ES-I3 (cell line): ENCODE measurements around the gene RYR2.

ENCODE experiments used
- H3K36me3 ChIP-seq: 2 replicates; pipeline ENCODE4 v1.6.1; 2013; ENCODE audit warnings: mild to moderate bottlenecking, low read length, control low read depth, moderate library complexity; ENCODE audit not compliant: insufficient read depth
- H3K4me1 ChIP-seq: 2 replicates; pipeline ENCODE4 v1.6.1; 2013; ENCODE audit warnings: mild to moderate bottlenecking, control low read depth, low read length; ENCODE audit not compliant: insufficient read depth
- H3K9ac ChIP-seq: 2 replicates; pipeline ENCODE4 v1.6.1; 2013; ENCODE audit warnings: low read depth, mild to moderate bottlenecking, low read length, moderate library complexity
- H3K9me3 ChIP-seq: 2 replicates; pipeline ENCODE4 v1.6.1; 2013; ENCODE audit warnings: mild to moderate bottlenecking, low read length, moderate library complexity; ENCODE audit not compliant: control insufficient read depth, insufficient read depth

RYR2 gene

DNA sequence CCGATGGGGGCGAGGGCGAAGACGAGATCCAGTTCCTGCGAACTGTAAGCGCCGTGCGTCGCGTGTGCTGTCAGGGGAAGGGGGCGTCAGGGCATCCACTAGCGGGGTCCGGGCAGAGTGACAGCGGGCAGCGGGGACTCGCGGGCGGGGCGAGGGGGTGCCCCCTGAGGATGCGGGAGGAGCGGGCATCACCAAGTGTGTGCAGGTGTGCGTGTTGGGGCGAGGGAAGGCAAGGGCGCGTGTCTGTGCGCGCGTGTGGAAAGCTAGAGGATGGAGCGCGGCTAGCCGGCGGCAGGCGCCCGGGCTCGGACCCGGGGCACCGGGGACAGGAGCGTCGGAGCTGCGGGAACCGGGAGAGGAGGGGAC is 525 bp downstream of the RYR2 start:
- H3K9ac ChIP-seq: peak overlapping the region; percentile 60; the same call in 1 of the 2 replicates
- H3K4me1 ChIP-seq: peaks cover 20% of the 10 kb centered on the region
- H3K9me3 ChIP-seq: no peaks in the 10 kb centered on the region
- H3K36me3 ChIP-seq: no peaks in the 10 kb centered on the region

DNA sequence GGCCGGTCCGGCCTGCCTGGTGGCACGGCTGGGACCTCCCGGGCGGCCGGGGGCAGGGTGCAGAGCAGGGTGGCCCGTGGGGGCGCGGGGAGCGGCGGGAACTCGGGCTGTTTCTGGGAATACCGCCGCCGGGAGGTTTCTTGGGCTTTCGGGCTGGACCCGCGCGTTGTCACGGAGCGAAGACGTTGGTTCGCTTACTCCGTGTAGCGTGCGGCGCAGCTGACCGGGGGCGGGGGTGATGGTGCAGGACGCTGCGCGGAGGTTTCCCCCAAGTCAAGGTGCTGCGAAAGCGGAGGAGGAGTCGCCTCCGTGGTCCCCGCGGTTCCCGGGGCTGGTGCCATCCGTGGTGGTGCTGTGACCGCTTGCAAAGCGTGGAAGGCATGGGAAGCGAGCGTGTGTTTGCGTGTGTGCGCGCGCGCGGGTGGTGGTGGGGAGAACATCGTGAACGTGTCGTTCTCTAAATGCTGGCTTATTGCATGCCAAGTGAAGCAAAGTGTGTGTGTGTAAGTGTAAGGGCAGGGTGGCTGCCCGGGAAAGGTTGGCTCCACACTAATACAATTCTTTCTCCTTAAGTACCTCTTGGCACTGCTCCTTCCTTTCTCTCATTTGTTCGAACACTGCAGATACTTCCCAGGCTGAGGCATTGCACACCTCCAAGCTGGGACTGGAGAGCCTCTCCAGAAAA is 1.1 kb downstream of the RYR2 start:
- Histone ChIP-seq H3K36me3 (no peaks in the 10 kb centered on the region), H3K9ac (peak overlapping the region; percentile 60; the same call in 1 of the 2 replicates), H3K9me3 (no peaks in the 10 kb centered on the region), H3K4me1 (peaks cover 20% of the 10 kb centered on the region)

DNA sequence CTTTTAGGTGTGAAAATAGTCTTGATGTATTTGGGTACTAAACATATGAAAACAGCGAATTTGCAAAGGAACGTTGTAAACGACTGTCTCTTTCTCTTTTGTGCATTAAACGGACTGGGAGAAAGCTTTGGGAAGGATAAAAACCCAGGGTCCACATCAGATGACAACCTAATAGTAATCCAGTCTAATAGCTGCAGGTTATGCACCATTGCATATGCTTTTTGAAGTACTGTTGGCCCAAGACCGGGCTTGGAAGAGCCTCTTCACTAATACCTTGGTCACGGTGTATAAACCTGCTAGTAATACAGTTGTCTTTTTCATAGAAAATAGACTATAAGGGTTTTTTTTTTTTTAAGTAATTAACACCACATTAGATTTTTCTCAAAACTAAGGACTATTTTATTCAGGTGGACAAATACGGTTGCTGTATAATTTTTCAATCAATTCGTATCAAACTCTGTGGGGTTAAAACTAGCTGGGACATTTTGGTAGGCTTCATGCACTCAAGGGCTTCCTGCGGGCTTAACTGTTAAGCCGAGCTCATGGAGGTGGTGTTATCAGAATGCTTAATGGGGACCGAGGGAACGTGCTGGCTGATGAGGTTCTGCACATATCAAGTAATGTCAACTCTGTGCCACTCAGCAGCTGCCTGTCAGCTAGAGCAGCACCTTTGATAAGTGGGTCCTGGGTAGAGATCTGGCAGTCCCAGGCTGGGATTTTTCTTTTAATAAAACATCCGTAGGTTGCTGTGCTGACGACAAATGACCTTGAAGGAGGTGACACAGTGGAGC is 2.1 kb downstream of the RYR2 start:
- no peaks in the 10 kb centered on the region for H3K9me3 ChIP-seq
- no peaks in the 10 kb centered on the region for H3K36me3 ChIP-seq
- H3K9ac ChIP-seq: peak overlapping the region; percentile 60; the same call in 1 of the 2 replicates
- peaks cover 20% of the 10 kb centered on the region for H3K4me1 ChIP-seq

DNA sequence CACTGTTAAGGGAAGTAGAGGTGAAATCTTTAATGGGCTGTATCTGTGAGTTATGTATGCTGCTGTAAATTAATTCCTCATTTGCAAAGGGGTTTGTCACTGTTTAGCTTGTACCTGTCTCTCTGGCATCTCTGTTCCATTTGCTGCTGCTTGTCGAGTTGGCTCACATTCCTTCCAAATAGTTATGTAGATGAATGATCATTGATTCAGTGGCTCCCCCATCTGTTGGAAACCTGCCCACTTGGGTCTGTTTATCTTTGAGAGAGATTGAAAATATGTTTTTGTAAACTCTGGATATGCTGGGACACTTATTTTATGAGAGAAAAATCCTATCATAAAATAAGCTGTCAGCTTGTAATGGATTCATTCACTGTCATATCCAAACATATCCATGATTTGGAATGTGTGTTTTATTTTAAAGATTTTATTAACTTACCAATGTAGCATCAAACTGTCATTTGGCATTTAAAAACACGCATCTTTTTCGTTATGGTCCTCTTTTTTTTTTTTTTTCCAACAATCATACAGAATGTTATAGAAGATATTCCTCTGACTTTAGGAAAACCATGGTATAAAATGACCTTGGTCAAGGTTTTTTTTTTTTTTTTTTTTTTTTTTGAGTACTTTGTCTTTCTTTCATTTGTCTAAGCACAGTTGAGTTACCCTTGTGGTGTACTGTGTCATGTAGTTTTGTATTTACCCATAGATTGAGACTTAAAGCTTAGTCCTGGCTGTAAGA is 3.5 kb downstream of the RYR2 start:
- Histone ChIP-seq H3K36me3 (no peaks in the 10 kb centered on the region), H3K4me1 (peaks cover 20% of the 10 kb centered on the region), H3K9me3 (no peaks in the 10 kb centered on the region), H3K9ac (no peak overlapping the region)

DNA sequence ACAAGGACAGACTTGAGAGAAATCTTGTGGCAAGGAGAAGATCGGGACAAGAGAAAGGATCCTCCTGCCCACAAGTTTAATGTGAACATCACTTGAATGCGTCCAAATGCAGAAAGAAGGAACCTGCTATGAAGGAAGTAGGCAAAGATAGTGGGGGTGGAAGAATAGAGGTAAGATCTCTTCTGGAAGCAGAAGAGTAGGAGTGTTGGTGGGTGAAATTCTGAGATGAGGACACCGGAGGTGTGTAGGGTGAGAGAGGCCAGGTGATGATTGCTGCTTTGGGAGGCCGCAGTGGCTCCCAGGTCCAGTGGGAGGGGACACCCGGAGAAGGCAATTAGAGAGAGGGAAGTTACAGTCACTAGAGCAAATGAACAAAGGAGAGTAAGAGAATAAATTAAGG is 6.8 kb downstream of the RYR2 start:
- no peaks in the 10 kb centered on the region for H3K36me3 ChIP-seq
- peaks cover 20% of the 10 kb centered on the region for H3K4me1 ChIP-seq
- no peaks in the 10 kb centered on the region for H3K9me3 ChIP-seq
- no peak overlapping the region for H3K9ac ChIP-seq

DNA sequence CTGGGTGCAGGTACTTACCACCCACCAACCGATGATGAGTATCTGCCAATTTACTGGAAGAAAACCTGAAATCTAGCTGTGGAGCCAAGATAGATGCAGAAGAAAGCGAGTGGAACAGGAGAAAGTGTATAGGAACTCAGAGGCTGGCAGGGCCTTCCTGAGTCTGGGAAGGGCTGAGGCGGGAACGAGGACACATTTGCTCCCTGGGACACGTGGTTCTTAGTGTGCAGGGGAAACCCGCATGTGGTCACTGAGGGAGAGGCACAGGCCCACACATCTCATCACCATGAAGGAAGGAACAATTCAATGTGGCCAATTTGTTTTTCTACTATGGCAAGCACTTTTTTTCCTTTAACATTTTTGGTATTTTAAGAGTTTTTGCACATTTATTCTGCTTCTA is 8.2 kb downstream of the RYR2 start:
- Histone ChIP-seq H3K4me1 (peaks cover 16% of the 10 kb centered on the region; the same call in 1 of the 2 replicates), H3K9me3 (no peaks in the 10 kb centered on the region), H3K36me3 (no peaks in the 10 kb centered on the region), H3K9ac (no peak overlapping the region)

DNA sequence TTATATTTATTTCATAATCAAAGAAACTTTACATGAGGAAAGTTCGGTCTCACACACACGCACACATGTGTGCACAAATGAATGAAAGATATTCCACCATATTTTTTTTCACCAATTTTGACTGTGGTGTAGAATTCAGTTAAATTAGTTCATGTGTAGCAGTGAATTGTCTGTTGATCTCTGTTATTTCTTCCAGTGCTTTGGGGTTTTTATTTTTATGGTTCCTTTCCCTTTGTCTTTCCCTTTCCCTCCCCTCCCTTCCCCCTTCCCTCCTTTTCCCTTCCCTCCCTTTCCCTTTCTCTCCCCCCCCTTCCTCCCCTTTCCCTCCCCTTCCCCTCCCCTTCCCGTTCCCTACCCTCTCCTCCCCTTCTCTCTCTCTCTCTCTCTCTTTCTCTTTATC is 8.9 kb downstream of the RYR2 start:
- H3K9ac ChIP-seq: no peak overlapping the region
- no peaks in the 10 kb centered on the region for H3K9me3 ChIP-seq
- peaks cover 9% of the 10 kb centered on the region; the same call in 1 of the 2 replicates for H3K4me1 ChIP-seq
- H3K36me3 ChIP-seq: no peaks in the 10 kb centered on the region

DNA sequence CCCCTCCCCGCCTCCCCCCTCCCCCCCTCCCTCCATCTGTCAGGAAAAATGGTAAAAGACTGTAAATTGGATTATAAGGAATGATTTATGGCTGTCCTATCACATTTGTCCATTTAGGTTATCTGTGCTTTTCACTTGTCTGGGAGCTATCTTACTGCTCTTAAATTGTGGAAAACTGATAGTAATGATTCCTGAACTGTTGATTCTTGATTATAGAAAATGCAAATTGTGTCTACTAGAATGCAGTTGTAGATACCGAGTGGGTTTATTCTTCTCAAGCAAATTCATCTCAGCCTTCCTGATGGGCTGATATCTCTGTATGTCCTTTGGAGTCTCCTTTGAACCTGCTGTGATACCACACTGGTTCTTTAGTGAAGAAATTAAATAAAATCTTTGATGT is 12.3 kb downstream of the RYR2 start:
- no peak overlapping the region for H3K9ac ChIP-seq
- H3K4me1 ChIP-seq: no peaks in the 10 kb centered on the region
- H3K9me3 ChIP-seq: no peaks in the 10 kb centered on the region
- no peaks in the 10 kb centered on the region for H3K36me3 ChIP-seq

DNA sequence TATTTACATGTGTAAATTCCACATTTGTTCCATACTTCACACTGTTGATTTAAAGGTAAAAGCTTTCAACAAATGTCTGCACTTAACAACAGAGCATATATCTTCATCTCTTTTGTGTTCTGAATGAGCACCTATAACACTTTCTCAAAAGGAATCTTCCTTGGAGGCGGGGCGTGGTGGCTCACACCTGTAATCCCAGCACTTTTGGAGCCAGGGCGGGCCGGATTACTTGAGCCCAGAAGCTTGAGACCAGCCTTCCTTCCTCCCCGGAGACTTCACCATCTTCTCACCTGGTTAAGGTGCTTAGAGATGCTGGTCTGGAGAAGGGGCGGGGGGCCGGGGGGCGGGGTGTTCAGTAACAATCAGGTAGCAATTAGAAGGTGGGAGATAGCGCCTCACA is 16.5 kb downstream of the RYR2 start:
- Histone ChIP-seq H3K9ac (no peak overlapping the region), H3K9me3 (no peaks in the 10 kb centered on the region), H3K4me1 (no peaks in the 10 kb centered on the region), H3K36me3 (no peaks in the 10 kb centered on the region)

DNA sequence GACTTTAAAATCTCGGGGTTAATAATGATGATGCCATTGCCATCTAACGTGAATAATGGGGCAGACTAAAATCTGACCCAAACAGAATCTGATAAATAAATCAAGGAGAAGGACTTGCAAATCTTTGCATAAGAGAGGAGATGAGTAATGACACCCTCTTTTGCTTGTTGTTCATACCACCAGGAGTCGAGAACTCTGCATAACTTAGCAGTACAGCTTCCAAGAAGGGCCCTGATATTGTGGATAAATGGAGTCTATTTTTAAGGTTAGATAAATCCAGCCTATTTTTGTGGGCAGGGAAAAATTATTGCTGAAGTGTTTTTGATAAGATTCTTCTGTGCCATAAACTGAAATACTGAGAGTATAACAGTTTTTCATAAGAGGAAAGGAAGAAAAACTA is 17.3 kb downstream of the RYR2 start:
- no peaks in the 10 kb centered on the region for H3K36me3 ChIP-seq

DNA sequence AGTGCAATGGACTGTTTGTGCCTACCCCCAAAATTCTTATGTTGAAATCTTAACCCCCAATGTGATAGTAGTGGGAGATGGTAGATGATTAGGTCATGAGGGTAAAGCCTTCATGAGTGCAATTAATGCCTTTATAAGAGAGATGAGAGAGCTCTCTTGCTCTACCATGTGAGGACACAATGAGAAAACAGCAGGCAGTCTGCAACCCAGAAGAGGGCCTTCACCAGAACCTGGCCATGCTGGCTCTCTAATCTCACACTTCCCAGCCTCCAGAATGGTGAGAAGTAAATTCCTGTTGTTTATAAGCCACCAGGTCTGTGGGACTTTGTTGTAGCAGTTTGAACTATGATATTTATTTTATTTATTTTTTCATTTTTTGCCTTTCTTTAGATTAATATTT is 21.0 kb downstream of the RYR2 start:
- Histone ChIP-seq H3K9ac (no peak overlapping the region), H3K36me3 (no peaks in the 10 kb centered on the region), H3K9me3 (no peaks in the 10 kb centered on the region), H3K4me1 (no peaks in the 10 kb centered on the region)

More for the DNA sequence above, 17.3 kb downstream of the RYR2 start:
- H3K9ac ChIP-seq: no peak overlapping the region
- no peaks in the 10 kb centered on the region for H3K4me1 ChIP-seq
- no peaks in the 10 kb centered on the region for H3K9me3 ChIP-seq

DNA sequence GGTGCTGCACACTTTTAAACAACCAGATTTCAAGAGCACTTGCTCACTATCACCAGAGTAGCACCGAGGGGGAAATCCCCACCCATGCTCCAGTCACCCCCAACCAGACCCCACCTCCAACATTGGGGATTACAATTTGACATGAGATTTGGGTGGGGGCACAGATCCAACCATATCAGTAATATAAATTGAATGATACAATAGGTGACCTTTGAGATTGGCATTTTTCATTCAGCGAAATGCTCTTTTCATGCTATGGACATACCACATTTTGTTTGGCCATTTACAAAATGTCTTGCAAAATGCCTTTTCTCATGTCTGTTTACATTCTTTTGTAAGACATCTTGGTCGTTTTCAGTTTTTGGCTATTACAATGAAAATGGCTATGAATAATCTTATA is 23.9 kb downstream of the RYR2 start:
- no peaks in the 10 kb centered on the region for H3K36me3 ChIP-seq
- H3K9me3 ChIP-seq: no peaks in the 10 kb centered on the region
- H3K4me1 ChIP-seq: no peaks in the 10 kb centered on the region
- H3K9ac ChIP-seq: no peak overlapping the region

DNA sequence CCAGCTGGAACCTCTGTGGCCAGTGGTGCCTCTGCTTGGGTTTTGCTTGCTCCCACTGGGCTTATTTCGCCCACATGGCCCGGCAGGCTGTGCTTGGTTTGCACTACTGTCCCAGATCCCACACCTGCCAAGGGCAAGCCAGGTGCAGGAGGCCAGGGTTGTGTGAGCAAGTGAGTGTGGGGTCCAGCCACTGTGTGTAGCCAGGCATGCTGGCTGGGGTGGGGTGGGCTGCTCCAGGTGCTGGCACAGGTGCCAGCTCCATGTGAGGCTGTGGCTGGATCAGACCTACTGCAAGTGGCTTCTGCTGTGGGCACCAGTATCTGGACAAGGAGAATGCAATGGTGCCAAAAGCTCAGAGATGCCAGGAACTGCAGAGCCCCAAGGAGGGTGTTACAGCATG is 28.5 kb downstream of the RYR2 start:
- Histone ChIP-seq H3K9me3 (no peaks in the 10 kb centered on the region), H3K4me1 (0 out of 2 replicates have a peak, but pooled peaks cover 4% of the 10 kb centered on the region), H3K9ac (no peak overlapping the region), H3K36me3 (no peaks in the 10 kb centered on the region)

DNA sequence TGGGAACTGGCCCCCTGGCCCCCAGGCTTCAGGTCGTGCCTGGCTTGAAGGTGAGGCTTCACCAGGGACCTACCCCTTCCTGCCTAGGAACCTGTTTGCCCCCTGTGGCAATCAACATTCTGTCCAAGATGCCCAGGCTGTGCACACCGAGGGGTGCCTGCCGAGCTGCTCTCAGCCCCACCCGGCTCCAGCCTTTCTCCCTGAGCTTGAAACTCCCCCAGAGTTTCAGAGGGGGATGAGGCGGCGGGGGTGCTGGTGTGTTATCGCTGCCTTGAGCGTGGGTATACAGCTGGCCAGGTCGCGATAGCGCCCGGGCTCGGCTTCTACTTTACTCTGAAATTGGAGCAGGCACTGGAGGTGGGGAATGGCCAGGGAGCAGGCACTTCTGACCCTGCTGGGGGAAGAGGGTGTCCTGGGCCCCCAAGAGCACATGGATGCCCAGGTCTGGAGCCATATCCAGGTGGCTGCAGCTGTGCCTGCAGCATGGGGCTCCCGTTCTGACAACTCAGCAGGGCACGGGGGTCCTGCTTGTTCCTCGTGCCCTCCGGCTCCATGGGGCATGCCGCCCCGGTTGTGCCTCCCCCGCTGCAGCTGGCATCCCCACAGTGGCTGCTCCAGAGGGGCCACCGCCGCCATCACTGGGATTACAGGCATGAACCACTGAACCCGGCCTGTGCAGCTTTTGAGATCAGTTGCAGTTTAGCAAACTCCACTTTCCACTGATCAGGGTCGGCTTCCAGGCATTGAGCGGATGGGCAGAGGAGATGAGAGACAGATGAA is 29.8 kb downstream of the RYR2 start:
- no peaks in the 10 kb centered on the region for H3K9me3 ChIP-seq
- H3K4me1 ChIP-seq: 0 out of 2 replicates have a peak, but pooled peaks cover 4% of the 10 kb centered on the region
- H3K9ac ChIP-seq: no peak overlapping the region
- no peaks in the 10 kb centered on the region for H3K36me3 ChIP-seq
